NCI-H1694 (cell line): ENCODE measurements around the gene WDR55.
"Not testable (repeated sequence)": the region's sequence is repeated elsewhere in the genome, so short reads cannot be mapped to it uniquely, and the experiment has no call there.

Experiments
- DNase-seq: peaks from one replicate; lab custom pipeline; 2025; lab: John Stamatoyannopoulos, UW

The WDR55 gene

GRCh38 chr5:140658870-140659269 is 5.8 kb upstream of the WDR55 start:
- no peak for DNase-seq

GRCh38 chr5:140660371-140660770 is 4.3 kb upstream of the WDR55 start:
- DNase-seq = not testable (repeated sequence)

GRCh38 chr5:140664030-140664358 is 710 bp upstream of the WDR55 start:
- no peak for DNase-seq

- DNase-seq = not testable (repeated sequence)
Measured at GRCh38 chr5:140671035-140671434, 6.3 kb downstream of the WDR55 start.

GRCh38 chr5:140671472-140672125 is 6.9 kb downstream of the WDR55 start:
- DNase-seq = no peak

GRCh38 chr5:140672455-140673186 is 7.9 kb downstream of the WDR55 start:
- no peak for DNase-seq

GRCh38 chr5:140673187-140673976 is 8.7 kb downstream of the WDR55 start, which contains the start of gene DND1:
Gene DND1, minus strand, starts transcription at chr5:140673576. Its CDS starts 34 bp downstream, at chr5:140673542.
- no peak for DNase-seq

- DNase-seq = no peak
Measured at GRCh38 chr5:140674211-140674610, 9.5 kb downstream of the WDR55 start.

GRCh38 chr5:140674629-140675028 is 9.9 kb downstream of the WDR55 start:
- DNase-seq = no peak

- DNase-seq = no peak
Measured at GRCh38 chr5:140677947-140678346, 13.2 kb downstream of the WDR55 start.

- DNase-seq = no peak
Measured at GRCh38 chr5:140678993-140679392, 14.3 kb downstream of the WDR55 start.

GRCh38 chr5:140690376-140690932 is 25.8 kb downstream of the WDR55 start:
- no peak for DNase-seq

- DNase-seq = peak; percentile 84
Measured at GRCh38 chr5:140690941-140691924, 26.5 kb downstream of the WDR55 start, which contains the start of the genes HARS1 and HARS2. Gene HARS1, minus strand, starts transcription at chr5:140691370. Its CDS starts 66 bp downstream, at chr5:140691304. Gene HARS2, plus strand, starts transcription at chr5:140691455. Its CDS starts 194 bp downstream, at chr5:140691649.

- no peak for DNase-seq
Measured at GRCh38 chr5:140694276-140694675, 29.6 kb downstream of the WDR55 start.

- no peak for DNase-seq
Measured at GRCh38 chr5:140696891-140697492, 32.3 kb downstream of the WDR55 start.

GRCh38 chr5:140700177-140701144 is 35.8 kb downstream of the WDR55 start, which contains the start of gene ZMAT2:
Gene ZMAT2, plus strand, starts transcription at chr5:140700447. Its CDS starts 14 bp downstream, at chr5:140700461.
- DNase-seq = peak; percentile 93

GRCh38 chr5:140707812-140708211 is 43.1 kb downstream of the WDR55 start:
- no peak for DNase-seq

- DNase-seq = not testable (repeated sequence)
Measured at GRCh38 chr5:140708787-140709186, 44.1 kb downstream of the WDR55 start.

- DNase-seq = peak; percentile 87
Measured at GRCh38 chr5:140710899-140711552, 46.3 kb downstream of the WDR55 start.
